ENCODE results near the gene GP1BA.

The GP1BA gene

DNA sequence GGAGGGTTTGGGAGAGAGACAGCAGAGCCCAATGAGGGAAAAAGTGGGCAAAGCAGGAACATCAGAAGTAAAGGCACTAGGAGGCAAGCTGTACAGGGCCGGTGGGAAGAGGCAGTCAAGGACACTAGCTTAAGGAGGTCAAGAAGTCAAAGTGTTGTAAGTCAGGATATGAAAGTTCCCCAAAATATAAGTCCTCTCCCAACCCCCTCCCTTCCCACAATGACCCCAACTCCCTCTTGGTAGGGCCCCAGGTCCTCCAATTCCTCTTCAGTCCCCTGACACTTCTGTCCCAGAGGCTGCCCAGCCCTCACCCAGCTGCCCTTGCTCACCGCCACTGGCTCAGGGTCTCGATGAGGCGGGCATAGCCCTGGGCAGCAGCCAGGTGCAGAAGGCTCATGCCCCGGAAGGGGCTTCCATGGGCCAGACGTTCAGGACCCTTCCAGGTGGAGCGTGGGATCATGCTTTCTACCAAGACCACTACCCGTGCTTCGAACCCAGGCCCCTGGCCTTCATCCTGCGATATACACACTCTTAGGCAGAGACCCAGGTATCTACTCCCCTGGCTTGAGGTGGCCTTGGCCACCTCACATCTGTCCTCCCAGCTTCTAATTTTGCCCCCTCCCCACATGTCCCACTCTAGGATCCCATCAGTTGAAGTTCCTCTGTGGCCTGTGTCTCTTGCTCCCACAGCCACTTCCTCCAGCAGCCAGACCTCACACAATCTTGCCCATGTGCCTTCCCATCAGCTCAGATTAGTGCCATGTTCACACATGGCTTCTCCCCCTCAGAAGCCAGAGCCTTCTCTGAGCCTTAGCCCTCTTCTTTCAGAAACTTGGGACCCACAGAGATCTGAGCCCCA lies 41.4 kb downstream of the GP1BA start (continued):
- TF ChIP-seq, protein P1, sequence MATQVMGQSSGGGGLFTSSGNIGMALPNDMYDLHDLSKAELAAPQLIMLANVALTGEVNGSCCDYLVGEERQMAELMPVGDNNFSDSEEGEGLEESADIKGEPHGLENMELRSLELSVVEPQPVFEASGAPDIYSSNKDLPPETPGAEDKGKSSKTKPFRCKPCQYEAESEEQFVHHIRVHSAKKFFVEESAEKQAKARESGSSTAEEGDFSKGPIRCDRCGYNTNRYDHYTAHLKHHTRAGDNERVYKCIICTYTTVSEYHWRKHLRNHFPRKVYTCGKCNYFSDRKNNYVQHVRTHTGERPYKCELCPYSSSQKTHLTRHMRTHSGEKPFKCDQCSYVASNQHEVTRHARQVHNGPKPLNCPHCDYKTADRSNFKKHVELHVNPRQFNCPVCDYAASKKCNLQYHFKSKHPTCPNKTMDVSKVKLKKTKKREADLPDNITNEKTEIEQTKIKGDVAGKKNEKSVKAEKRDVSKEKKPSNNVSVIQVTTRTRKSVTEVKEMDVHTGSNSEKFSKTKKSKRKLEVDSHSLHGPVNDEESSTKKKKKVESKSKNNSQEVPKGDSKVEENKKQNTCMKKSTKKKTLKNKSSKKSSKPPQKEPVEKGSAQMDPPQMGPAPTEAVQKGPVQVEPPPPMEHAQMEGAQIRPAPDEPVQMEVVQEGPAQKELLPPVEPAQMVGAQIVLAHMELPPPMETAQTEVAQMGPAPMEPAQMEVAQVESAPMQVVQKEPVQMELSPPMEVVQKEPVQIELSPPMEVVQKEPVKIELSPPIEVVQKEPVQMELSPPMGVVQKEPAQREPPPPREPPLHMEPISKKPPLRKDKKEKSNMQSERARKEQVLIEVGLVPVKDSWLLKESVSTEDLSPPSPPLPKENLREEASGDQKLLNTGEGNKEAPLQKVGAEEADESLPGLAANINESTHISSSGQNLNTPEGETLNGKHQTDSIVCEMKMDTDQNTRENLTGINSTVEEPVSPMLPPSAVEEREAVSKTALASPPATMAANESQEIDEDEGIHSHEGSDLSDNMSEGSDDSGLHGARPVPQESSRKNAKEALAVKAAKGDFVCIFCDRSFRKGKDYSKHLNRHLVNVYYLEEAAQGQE (tag by site-specific recombination; IDR thresholded peaks at IDR 0.05): no peak
- TF ChIP-seq ZNF16 (tag by site-specific recombination; IDR thresholded peaks at IDR 0.05; ENCODE audit: low read depth) (no peak), ZNF221 (tag by site-specific recombination; IDR thresholded peaks at IDR 0.05; ENCODE audit: borderline replicate concordance) (no peak), YY2 (tag by site-specific recombination; IDR thresholded peaks at IDR 0.05) (no peak), ZNF366 (tag by site-specific recombination; conservative IDR thresholded peaks at IDR 0.05) (no peak)

DNA sequence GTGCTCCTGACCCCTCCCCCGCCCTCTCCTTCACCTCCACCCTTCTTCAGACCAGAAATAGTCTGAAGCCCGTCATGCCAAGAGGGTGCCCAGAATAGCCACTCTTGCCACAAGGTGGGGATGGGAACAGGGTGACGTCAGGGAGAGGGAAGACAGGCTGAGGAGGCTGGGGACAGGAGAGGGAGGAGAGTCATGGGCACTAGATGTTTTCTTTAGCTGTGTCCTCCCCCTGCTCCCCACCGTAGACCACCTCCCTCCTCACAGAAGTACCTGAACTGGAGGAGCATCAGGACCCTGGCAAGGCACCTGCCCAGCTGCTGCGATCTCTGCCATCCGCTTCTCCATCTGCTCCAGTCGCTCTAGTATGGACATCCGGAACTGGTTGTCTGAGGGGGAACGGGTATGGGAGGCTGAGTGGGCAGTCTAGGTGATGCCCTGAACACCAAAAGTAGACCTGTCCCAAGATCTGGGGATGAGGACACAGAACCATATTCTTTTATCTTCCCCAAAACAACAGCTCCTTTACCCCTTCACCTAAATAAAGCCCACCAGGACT lies 42.1 kb downstream of the GP1BA start:
- peaks cover 42 to 90% of the 10 kb centered on the region in 2 experiments for H3K36me3 ChIP-seq (ENCODE audit: control insufficient read depth in 2 of 2, insufficient read depth in 1 of 2, low read length in 2 of 2)
- H3K9me3 ChIP-seq (ENCODE audit: control insufficient read depth, insufficient read depth, low read depth, low read length): no peaks in the 10 kb centered on the region
- TF ChIP-seq MEIS1 (CRISPR knock-in tag; IDR thresholded peaks at IDR 0.05; ENCODE audit: borderline replicate concordance) (no peak), KLF16 (tag by site-specific recombination; IDR thresholded peaks at IDR 0.05) (no peak), ZNF624 (tag by site-specific recombination; IDR thresholded peaks at IDR 0.05) (no peak), ZNF2 (tag by site-specific recombination; IDR thresholded peaks at IDR 0.05) (no peak), ZNF274 (IDR thresholded peaks at IDR 0.05; ENCODE audit: low read length) (no peak), ZNF274 (tag by site-specific recombination; IDR thresholded peaks at IDR 0.05; ENCODE audit: borderline replicate concordance) (no peak), KLF8 (tag by site-specific recombination; IDR thresholded peaks at IDR 0.05) (no peak), ZNF175 (tag by site-specific recombination; IDR thresholded peaks at IDR 0.05) (no peak), ZNF610 (tag by site-specific recombination; IDR thresholded peaks at IDR 0.05; ENCODE audit: borderline replicate concordance) (no peak), ZNF23 (tag by site-specific recombination; IDR thresholded peaks at IDR 0.05; ENCODE audit: borderline replicate concordance) (no peak), ZNF426 (tag by site-specific recombination; IDR thresholded peaks at IDR 0.05) (no peak), ZNF266 (tag by site-specific recombination; IDR thresholded peaks at IDR 0.05; ENCODE audit: low read depth) (no peak)
- TF ChIP-seq, protein P2, sequence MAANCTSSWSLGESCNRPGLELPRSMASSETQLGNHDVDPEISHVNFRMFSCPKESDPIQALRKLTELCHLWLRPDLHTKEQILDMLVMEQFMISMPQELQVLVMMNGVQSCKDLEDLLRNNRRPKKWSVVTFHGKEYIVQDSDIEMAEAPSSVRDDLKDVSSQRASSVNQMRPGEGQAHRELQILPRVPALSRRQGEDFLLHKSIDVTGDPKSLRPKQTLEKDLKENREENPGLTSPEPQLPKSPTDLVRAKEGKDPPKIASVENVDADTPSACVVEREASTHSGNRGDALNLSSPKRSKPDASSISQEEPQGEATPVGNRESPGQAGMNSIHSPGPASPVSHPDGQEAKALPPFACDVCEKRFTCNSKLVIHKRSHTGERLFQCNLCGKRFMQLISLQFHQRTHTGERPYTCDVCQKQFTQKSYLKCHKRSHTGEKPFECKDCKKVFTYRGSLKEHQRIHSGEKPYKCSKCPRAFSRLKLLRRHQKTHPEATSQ (tag by site-specific recombination; IDR thresholded peaks at IDR 0.05): no peak
- TF ChIP-seq, protein P3, sequence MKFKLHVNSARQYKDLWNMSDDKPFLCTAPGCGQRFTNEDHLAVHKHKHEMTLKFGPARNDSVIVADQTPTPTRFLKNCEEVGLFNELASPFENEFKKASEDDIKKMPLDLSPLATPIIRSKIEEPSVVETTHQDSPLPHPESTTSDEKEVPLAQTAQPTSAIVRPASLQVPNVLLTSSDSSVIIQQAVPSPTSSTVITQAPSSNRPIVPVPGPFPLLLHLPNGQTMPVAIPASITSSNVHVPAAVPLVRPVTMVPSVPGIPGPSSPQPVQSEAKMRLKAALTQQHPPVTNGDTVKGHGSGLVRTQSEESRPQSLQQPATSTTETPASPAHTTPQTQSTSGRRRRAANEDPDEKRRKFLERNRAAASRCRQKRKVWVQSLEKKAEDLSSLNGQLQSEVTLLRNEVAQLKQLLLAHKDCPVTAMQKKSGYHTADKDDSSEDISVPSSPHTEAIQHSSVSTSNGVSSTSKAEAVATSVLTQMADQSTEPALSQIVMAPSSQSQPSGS (tag by site-specific recombination; IDR thresholded peaks at IDR 0.05; ENCODE audit: low read depth): no peak
- TF ChIP-seq, protein P4, sequence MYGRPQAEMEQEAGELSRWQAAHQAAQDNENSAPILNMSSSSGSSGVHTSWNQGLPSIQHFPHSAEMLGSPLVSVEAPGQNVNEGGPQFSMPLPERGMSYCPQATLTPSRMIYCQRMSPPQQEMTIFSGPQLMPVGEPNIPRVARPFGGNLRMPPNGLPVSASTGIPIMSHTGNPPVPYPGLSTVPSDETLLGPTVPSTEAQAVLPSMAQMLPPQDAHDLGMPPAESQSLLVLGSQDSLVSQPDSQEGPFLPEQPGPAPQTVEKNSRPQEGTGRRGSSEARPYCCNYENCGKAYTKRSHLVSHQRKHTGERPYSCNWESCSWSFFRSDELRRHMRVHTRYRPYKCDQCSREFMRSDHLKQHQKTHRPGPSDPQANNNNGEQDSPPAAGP (tag by site-specific recombination; IDR thresholded peaks at IDR 0.05): no peak
- TF ChIP-seq, protein P5, sequence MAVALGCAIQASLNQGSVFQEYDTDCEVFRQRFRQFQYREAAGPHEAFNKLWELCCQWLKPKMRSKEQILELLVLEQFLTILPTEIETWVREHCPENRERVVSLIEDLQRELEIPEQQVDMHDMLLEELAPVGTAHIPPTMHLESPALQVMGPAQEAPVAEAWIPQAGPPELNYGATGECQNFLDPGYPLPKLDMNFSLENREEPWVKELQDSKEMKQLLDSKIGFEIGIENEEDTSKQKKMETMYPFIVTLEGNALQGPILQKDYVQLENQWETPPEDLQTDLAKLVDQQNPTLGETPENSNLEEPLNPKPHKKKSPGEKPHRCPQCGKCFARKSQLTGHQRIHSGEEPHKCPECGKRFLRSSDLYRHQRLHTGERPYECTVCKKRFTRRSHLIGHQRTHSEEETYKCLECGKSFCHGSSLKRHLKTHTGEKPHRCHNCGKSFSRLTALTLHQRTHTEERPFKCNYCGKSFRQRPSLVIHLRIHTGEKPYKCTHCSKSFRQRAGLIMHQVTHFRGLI (tag by site-specific recombination; IDR thresholded peaks at IDR 0.05): no peak
- TF ChIP-seq, protein P6, sequence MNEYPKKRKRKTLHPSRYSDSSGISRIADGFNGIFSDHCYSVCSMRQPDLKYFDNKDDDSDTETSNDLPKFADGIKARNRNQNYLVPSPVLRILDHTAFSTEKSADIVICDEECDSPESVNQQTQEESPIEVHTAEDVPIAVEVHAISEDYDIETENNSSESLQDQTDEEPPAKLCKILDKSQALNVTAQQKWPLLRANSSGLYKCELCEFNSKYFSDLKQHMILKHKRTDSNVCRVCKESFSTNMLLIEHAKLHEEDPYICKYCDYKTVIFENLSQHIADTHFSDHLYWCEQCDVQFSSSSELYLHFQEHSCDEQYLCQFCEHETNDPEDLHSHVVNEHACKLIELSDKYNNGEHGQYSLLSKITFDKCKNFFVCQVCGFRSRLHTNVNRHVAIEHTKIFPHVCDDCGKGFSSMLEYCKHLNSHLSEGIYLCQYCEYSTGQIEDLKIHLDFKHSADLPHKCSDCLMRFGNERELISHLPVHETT (tag by site-specific recombination; IDR thresholded peaks at IDR 0.05): no peak
- no peak overlapping the region for H3K27ac ChIP-seq (ENCODE audit: extremely low read depth, low read depth, low read length)
- ChIA-PET POLR2A (interaction anchor here (0.6 to 1.6 kb wide), 3 partner anchors 34 to 65 kb away, joined by 3 read pairs; partner anchors contain the start of genes RNF167 and SLC25A11), CTCF (interaction anchor here (0.9 to 1.5 kb wide), 2 partner anchors 13 to 65 kb away, joined by 4 to 7 read pairs; partner anchors contain the start of gene CAMTA2)
- H3K4me1 ChIP-seq (ENCODE audit: control insufficient read depth, insufficient read depth, low read length): no peaks in the 10 kb centered on the region
- no peak overlapping the region for H3K4me3 ChIP-seq (ENCODE audit: low read depth, low read length)

Measured in HEK293 (cell line).